Measurements from ENCODE around the gene FAM168A.
A peak's percentile ranks its signal among the peaks of the same experiment; 100 is the strongest.

Gene FAM168A

GRCh38 chr11:73416786-73417185, 181.1 kb downstream of the FAM168A start:
- no peak for DNase-seq

- DNase-seq, result no peak
These were observed 181.9 kb downstream of the FAM168A start for GRCh38 chr11:73415854-73416615.

GRCh38 chr11:73414977-73415651, 182.8 kb downstream of the FAM168A start:
- no peak for DNase-seq

GRCh38 chr11:73413256-73413655, 184.7 kb downstream of the FAM168A start:
- no peak for DNase-seq

GRCh38 chr11:73412308-73412707, 185.6 kb downstream of the FAM168A start:
- DNase-seq, result no peak

- no peak for DNase-seq
These were observed 186.9 kb downstream of the FAM168A start for GRCh38 chr11:73411031-73411430.

GRCh38 chr11:73410627-73411026, 187.3 kb downstream of the FAM168A start:
- no peak for DNase-seq

GRCh38 chr11:73409431-73409830, 188.5 kb downstream of the FAM168A start:
- DNase-seq, result no peak

GRCh38 chr11:73406619-73407018, 191.3 kb downstream of the FAM168A start:
- DNase-seq, result no peak

GRCh38 chr11:73406131-73406530, 191.8 kb downstream of the FAM168A start:
- no peak for DNase-seq

GRCh38 chr11:73405146-73405510, 192.8 kb downstream of the FAM168A start:
- no peak for DNase-seq

GRCh38 chr11:73404506-73405145, 193.3 kb downstream of the FAM168A start:
- no peak for DNase-seq

GRCh38 chr11:73404048-73404447, 193.9 kb downstream of the FAM168A start:
- peak; percentile 12 for DNase-seq

GRCh38 chr11:73403541-73403940, 194.4 kb downstream of the FAM168A start:
- no peak for DNase-seq

GRCh38 chr11:73402834-73403185, 195.1 kb downstream of the FAM168A start:
- no peak for DNase-seq

- DNase-seq, result no peak
These were observed 195.7 kb downstream of the FAM168A start for GRCh38 chr11:73401924-73402833.

GRCh38 chr11:73401217-73401923, 196.5 kb downstream of the FAM168A start:
- DNase-seq, result no peak

GRCh38 chr11:73400293-73400692, 197.6 kb downstream of the FAM168A start:
- DNase-seq, result no peak

- no peak for DNase-seq
These were observed 198.3 kb downstream of the FAM168A start for GRCh38 chr11:73399636-73400035.

- no peak for DNase-seq
These were observed 198.7 kb downstream of the FAM168A start for GRCh38 chr11:73399159-73399590.

- no peak for DNase-seq
These were observed 199.2 kb downstream of the FAM168A start for GRCh38 chr11:73398721-73399120.

- DNase-seq, result no peak
These were observed 199.8 kb downstream of the FAM168A start for GRCh38 chr11:73398132-73398526.
